ENCODE measurements around the gene LGALS7.
"Not testable (repeated sequence)": the region's sequence is repeated elsewhere in the genome, so short reads cannot be mapped to it uniquely, and the experiment has no call there.

Gene LGALS7

GRCh38 chr19:38770949-38771275 is 2.4 kb downstream of the LGALS7 start:
- DNase-seq (ENCODE audit: low spot score): not testable (repeated sequence)

GRCh38 chr19:38770228-38770948 is 2.9 kb downstream of the LGALS7 start:
- not testable (repeated sequence) for DNase-seq (ENCODE audit: low spot score)

- DNase-seq (ENCODE audit: low spot score): peak; percentile 79
Observed at GRCh38 chr19:38769635-38770211, 3.6 kb downstream of the LGALS7 start.

- DNase-seq (ENCODE audit: low spot score): no peak
Observed at GRCh38 chr19:38766276-38767047, 6.9 kb downstream of the LGALS7 start.

GRCh38 chr19:38765214-38765613 is 8.1 kb downstream of the LGALS7 start:
- no peak for DNase-seq (ENCODE audit: low spot score)

- no peak for DNase-seq (ENCODE audit: low spot score)
Observed at GRCh38 chr19:38763795-38764220, 9.5 kb downstream of the LGALS7 start.

GRCh38 chr19:38761884-38762389 is 11.4 kb downstream of the LGALS7 start:
- not testable (repeated sequence) for DNase-seq (ENCODE audit: low spot score)

GRCh38 chr19:38760805-38761517 is 12.4 kb downstream of the LGALS7 start:
- DNase-seq (ENCODE audit: low spot score): not testable (repeated sequence)

GRCh38 chr19:38759590-38760003 is 13.7 kb downstream of the LGALS7 start:
- no peak for DNase-seq (ENCODE audit: low spot score)

- DNase-seq (ENCODE audit: low spot score): not testable (repeated sequence)
Observed at GRCh38 chr19:38754196-38754595, 19.1 kb downstream of the LGALS7 start.

GRCh38 chr19:38753783-38754182 is 19.5 kb downstream of the LGALS7 start:
- DNase-seq (ENCODE audit: low spot score): not testable (repeated sequence)

GRCh38 chr19:38745316-38745715 is 28.0 kb downstream of the LGALS7 start:
- peak; percentile 25 for DNase-seq (ENCODE audit: low spot score)

GRCh38 chr19:38744874-38745273 is 28.4 kb downstream of the LGALS7 start:
- no peak for DNase-seq (ENCODE audit: low spot score)

GRCh38 chr19:38744298-38744681 is 29.0 kb downstream of the LGALS7 start, which contains the start of gene CAPN12:
TSS of gene CAPN12 (minus strand) at chr19:38744474. CDS start at chr19:38744165, 309 bp downstream.
- DNase-seq (ENCODE audit: low spot score): no peak

GRCh38 chr19:38743394-38744297 is 29.7 kb downstream of the LGALS7 start:
- DNase-seq (ENCODE audit: low spot score): no peak

- peak; percentile 19 for DNase-seq (ENCODE audit: low spot score)
Observed at GRCh38 chr19:38742906-38743305, 30.4 kb downstream of the LGALS7 start.

GRCh38 chr19:38742296-38742695 is 31.0 kb downstream of the LGALS7 start:
- DNase-seq (ENCODE audit: low spot score): no peak

GRCh38 chr19:38741670-38742069 is 31.6 kb downstream of the LGALS7 start:
- peak; percentile 16 for DNase-seq (ENCODE audit: low spot score)

GRCh38 chr19:38740932-38741331 is 32.4 kb downstream of the LGALS7 start:
- no peak for DNase-seq (ENCODE audit: low spot score)

- DNase-seq (ENCODE audit: low spot score): no peak
Observed at GRCh38 chr19:38740257-38740592, 33.1 kb downstream of the LGALS7 start.
